HG03558 (cell line): ENCODE measurements around the gene ANKS4B.
"Not testable (repeated sequence)": the region's sequence is repeated elsewhere in the genome, so short reads cannot be mapped to it uniquely, and the experiment has no call there.

ENCODE experiments used
- ATAC-seq: cut with Tn5 transposase; IDR thresholded peaks from one replicate; pipeline ENCODE4 v1.9.1; 2021; ENCODE audit warnings: moderate number of reproducible peaks; ENCODE audit not compliant: unreplicated experiment; ENCODE audit errors: extremely low read depth

ANKS4B gene, protein sequence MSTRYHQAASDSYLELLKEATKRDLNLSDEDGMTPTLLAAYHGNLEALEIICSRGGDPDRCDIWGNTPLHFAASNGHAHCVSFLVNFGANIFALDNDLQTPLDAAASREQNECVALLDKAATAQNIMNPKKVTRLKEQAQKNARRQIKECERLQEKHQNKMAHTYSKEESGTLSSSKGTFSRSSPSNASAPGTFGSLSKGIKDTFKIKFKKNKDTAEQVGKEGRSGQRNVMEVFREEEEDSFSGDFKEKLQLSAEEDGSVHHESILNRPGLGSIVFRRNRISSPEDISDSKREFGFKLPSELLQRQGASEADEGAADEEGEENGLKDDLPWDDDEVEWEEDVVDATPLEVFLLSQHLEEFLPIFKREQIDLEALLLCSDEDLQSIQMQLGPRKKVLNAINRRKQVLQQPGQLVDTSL

DNA sequence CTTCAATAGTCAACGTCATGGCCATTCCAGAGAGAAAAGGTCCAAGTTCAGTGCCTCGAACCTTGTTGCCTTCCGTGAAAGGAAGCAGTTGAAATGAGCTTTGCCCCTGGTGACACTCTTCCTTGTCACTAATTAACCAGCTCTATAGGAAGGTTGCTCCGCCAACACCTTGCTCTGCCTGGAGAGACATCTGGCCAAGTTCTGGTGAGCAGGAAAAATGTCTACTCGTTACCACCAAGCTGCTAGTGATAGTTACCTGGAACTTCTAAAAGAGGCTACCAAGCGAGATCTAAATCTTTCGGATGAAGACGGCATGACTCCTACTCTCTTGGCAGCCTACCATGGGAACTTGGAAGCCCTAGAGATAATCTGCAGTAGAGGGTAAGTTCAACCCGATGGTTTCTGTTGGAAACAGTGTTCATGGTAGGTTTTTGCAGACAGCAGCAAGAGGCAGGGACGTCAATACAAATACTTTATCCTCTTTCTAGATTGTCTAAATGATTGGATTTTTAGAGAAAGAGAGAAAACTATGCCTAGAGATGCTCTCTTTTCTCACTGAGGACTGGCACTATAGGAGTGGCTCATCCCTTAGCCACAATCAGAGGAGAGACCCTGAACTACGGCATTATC is at the start of gene ANKS4B:
Gene ANKS4B, plus strand, starts transcription at position 179 of the 630 bp plus-strand sequence. Its CDS starts 39 bp downstream, at position 218.
- no peak for ATAC-seq

DNA sequence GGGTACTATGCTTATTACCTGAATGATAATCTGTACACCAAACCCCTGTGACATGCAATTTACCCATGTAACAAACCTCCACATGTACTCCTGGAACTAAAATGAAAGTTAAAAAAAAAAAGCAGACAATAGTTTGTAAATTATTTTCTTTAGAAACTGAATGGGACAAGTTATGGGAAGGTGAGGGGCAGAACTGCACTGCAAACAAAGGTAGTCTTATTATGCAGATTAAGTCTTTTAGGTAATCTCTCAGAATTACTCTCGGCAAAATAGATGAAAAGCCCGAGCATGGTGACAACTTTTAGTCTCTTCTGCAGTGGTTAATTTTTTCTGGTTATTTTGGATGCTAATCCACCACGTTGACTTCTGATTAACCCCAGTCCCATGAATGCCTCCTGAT is 49.5 kb upstream of the ANKS4B start:
- no peak for ATAC-seq

DNA sequence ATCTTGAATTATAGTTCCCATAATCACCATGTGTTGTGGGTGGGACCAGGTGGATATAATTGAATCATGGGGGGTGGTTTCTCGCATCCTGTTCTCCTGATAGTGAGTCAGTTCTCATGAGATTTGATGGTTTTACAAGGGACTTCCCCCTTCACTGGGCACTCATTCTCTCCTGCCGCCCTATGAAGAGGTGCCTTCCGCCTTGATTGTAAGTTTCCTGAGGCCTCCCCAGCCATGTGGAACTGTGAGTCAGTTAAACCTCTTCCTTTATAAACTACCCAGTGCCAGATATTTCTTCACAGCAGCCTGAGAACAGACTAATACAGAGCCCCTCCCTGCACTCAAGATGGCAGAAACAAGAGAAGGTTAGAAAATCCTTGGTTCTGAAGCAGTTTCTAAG is 48.7 kb upstream of the ANKS4B start:
- ATAC-seq: no peak

- ATAC-seq: no peak
Observed at GRCh38 chr16:21185659-21186325, 47.7 kb upstream of the ANKS4B start.

DNA sequence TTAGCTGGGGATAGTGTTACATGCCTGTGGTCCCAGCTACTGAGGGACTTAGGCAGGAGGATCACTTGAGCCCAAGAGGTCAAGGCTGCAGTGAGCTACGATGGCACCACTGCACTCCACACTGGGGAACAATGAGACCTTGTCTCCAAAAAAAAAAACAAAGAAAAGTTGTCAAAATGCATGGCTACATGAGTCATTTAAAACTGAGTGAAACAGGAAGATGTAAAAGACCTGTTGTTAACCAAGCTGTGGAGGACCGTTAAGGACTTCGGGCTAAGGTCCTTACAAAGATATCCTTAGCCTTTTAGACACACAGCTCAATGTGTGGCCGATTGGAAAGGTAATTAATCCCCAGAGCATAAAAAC is 47.2 kb upstream of the ANKS4B start:
- ATAC-seq: no peak

DNA sequence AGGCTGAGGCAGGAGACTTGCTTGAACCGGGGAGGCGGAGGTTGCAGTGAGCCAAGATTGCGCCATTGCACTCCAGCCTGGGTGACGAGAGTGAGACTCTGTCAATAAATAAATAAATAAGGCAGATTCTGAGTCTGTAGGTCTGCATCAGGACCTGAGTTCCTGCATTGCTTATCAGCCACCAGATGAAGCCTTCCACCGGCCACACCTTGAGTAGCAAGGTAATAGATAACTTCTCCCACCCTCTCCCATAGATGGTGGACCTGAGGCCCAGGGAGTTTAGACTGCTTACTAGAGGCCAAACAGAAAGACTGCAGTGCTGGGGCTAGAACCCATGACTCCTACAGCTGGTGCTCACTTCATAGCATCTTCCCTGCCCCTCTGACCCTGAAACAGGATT is 44.2 kb upstream of the ANKS4B start:
- ATAC-seq: no peak

DNA sequence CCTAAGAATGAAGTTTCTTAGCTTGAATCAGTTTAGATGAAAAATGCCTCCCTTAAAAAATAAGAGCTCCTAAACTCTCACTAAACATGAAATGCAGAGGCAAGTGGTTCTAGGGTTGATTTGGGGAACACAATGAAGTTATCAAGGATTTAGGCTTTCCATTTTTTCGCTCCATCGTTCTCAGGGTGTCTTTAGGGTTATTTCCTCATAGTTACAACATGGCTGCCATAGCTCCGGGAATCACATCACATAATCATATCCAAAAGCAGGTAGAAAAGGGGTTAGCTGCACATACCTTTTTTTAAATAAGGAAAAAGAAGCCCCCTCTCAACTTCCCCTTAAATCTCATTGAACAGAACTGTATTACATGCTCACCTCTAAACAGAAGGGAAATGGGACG is 43.5 kb upstream of the ANKS4B start:
- no peak for ATAC-seq

GRCh38 chr16:21190599-21190998 is 42.9 kb upstream of the ANKS4B start:
- no peak for ATAC-seq

DNA sequence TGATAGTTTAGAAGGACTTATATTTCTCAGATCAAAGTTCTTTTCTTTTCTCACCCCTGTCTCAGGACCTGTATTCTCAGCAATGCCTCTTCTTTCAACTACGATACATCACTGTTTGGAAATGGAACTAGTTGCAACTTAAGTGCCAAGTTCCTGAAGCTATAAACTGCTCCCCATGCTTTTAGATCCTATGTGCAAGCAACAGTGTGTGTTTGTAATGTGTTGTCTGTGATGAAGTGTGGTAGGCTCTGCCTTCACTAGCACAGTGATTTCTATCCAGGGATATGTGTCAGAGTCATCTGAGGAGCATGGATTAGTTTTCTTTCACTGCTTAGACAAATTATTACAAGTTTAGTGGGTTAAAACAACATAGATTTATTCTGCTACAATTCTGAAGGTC is 40.5 kb upstream of the ANKS4B start:
- no peak for ATAC-seq

DNA sequence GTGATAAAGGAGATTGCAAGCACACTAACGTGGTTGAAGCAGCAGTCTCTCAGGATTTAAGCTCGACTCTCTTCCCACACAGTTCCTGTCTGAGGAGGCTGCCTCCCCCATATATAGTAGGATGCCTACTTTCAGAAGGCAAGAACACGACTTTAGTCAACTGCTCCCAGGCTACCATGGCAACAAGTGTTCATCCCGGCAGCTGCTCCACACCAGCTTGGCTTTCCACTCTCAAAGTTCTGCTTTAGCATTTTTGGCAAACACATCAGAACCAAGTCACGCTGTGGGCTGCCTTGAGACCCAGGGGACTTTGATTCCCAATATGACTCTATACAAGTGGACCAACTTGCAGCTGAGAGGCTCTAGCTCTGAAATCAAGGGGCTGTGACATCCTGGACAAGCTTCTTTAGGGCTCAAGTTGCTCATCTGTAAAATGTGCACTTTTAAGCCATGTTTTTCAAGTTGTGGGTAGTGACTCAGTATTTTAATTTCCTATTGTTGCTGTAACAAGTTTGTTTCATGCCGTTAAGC is 38.7 kb upstream of the ANKS4B start:
- no peak for ATAC-seq

DNA sequence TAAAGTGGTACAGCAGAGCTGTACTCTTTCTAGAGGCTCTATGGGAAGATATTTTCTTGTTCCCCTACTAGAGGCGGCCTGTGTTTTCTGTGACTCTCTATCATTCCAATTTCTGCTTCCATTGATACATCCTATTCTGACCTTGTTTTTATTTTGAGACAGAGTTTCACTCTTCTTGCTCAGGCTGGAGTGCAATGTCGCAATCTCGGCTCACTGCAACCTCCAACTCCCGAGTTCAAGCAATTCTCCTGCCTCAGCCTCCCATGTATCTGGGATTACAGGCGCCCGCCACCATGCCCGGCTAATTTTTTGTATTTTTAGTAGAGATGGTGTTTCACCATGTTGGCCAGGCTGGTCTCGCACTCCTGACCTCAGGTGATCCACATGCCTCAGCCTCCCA is 38.2 kb upstream of the ANKS4B start:
- not testable (repeated sequence) for ATAC-seq

DNA sequence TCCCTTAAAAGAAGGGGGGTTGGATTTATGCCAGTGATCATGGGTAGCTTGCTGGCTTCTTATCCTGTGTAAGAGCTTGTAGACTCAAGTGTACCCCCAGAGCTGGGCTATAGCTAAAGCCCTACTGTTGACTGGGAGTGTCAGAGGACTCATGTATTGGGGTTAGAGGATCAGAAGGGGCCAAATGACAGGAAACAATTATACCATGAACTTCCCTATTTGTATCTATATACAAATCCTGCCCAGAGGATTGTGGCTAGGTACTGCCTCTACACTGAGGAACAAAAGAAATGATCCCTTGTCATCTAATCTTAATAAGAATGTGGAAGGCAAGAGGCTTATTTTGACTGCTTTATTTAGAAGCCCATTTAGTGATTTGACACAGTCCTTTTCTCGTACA is 36.4 kb upstream of the ANKS4B start:
- no peak for ATAC-seq

DNA sequence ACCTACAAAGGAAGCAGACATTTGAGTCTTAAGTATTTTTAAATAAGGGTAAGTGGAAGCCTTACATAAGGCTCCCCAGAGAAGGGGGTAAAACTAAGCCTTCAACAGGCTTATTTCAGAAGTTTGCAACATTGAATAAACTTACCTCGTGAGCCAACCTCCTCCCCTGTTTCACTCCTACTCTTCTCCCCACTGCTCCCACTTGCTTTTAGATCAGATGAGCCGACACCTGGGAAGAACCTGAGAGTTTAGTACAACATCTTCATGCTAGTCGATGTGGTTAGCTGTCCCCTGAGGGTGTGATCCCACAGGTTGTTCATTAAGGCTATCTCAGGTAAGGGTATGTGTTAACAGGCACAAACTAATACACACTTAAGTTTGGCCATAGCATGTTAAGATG is 35.9 kb upstream of the ANKS4B start:
- no peak for ATAC-seq

- ATAC-seq: no peak
Observed at GRCh38 chr16:21199607-21200218, 33.8 kb upstream of the ANKS4B start.

DNA sequence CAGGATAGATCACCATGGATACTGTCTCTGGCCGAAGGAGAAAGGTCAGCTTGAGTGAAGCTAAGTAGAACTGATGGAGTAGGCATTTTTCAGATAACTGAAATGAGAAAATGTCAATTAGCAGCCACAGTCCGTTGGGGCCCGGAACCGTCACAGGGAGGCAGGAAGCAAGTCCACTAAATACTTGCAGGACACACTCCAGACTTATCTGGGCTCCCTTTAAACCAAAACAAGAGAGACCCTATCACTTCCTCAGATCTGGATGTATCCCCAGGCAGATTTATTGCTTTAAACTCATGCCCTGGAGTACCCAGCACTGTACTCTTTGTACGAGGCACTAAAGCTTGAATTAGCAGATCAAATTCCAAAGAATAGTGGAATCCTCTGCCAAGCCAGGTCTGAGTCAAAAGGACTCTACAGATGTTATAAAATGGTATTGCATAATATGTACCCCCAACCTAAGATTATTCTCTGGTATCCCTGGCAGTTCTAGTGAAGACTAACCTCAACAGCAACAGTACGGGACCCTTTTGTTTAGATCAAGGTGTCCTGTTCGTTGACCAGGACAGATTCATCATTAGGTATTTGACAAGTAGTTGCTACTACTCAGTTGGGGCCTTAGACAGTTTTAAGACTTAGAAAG is 30.2 kb upstream of the ANKS4B start:
- no peak for ATAC-seq

DNA sequence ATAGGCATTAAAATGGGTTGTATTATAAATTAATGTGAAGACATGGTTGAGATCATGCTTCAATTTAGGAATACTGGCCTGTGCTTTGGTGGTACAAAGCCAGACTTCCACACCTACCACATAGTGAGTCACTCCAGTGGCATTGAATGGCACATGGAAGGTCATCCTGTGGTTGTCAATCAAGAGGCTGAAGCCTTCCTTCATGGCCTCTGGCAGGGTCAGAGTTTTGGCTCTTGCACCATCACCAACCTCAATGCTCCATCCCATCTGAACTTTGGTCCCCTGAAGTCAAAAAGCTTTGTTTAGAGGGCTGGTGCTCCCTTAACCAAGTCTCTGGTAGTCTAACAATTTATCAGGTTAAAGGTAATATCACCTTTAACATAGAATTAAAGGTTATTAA is 28.2 kb upstream of the ANKS4B start:
- ATAC-seq: no peak

DNA sequence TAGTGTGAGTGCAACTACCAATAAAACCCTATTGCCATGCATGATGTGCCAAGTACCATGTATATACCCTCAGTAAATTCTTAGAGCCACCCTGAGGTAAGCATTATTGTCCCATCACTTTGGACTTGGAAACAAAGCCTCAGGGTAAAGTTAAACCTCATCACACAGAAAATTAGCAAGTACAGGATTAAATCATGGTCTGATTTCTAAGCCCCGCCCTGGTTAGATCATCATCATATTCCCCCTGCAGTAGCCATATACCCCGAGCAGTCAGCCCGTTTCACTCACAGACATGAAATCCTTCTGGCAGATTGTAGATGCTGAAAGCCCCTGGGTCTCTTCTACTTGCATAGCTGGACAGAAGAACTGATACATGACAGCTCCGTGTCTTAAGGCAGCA is 26.9 kb upstream of the ANKS4B start:
- ATAC-seq: no peak

DNA sequence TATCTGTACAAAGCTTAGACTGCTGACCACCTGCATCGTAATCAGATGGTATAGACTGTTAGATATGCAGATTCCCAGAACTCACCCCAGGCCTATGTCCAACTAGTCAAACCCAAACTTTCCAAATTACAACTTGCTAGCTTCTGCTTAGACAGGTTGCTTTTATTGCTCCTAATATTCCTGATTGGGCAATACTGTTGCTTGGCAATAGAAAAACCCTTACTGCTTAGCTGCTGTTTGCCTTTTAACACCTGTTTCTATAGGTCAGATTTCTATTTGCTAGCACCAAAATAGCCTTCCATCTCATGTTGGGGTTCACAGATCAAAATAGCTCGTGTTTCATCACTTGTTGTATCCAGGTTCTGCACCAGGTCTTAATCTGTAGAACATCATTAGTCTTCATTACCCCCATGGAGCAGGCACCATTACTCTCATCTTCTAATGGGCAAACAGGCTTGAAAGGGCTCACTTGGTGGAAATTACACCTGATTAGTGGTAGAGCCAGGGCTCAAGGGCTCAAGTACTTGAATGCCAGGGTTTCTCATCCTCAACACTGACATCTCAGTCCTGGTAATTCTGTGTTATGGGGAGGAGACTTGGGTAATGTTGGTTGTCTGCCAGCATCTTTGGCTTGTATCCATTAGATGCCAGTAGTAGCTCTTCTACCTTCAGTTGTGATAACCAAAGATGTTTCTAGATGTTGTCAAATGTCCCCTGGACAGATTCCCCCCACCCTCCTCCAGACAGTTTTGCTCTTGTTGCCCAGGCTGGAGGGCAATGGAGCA is 24.9 kb upstream of the ANKS4B start:
- no peak for ATAC-seq

GRCh38 chr16:21211486-21211885 is 22.0 kb upstream of the ANKS4B start, which contains the start of gene ZP2:
TSS of gene ZP2 (minus strand) at chr16:21211574. CDS start at chr16:21211547, 27 bp downstream.
- ATAC-seq: no peak
